B cell (primary cell): ENCODE data around the gene FAM222A. TPM values are rescaled to one million over a fixed set of nuclear protein-coding genes. Genes with fewer than 3 reads are reported as not detected.

Experiments
- ATAC-seq: fragments of 200-7000 bp; cut with Tn5 transposase; one replicate; pipeline ENCODE4 v1.10.0; 2021; ENCODE audit warnings: low read depth, mild to moderate bottlenecking, moderate number of reproducible peaks, moderate library complexity
- CTCF ChIA-PET: fragments of 350-600 bp; sonication (Branson Sonifier 250); formaldehyde crosslinking; loops from one replicate; lab custom pipeline; 2021; ENCODE audit warnings: antibody characterized with exemption, inconsistent platforms; lab: Charles Lee
- POLR2A ChIA-PET: fragments of 350-600 bp; sonication (Branson Sonifier 250); formaldehyde crosslinking; loops from one replicate; lab custom pipeline; 2021; ENCODE audit warnings: antibody characterized with exemption; lab: Charles Lee
- DNase-seq: peaks from one replicate; pipeline ENCODE4 v3.0.0; 2013
- H2AFZ ChIP-seq: 2 replicates; pipeline ENCODE4 v1.6.1; 2012; ENCODE audit warnings: mild to moderate bottlenecking, low read depth, low read length; ENCODE audit not compliant: insufficient read depth, poor library complexity, severe bottlenecking
- H3K27ac ChIP-seq, 2 donors: 1 replicate in 1 of 2; 2 replicates in 1 of 2; pipeline ENCODE4 v1.5.1; 2012 to 2013; ENCODE audit warnings: low read length in 2 of 2, mild to moderate bottlenecking in 2 of 2, moderate library complexity in 1 of 2
- H3K27me3 ChIP-seq, 4 experiments: fragments of 200-600 bp in 1 of 4; sonication (generic) in 1 of 4; replicated peaks in 1 of 4; 1 replicate in 2 of 4; 2 replicates in 2 of 4; pipeline versions ENCODE4 v1.6.1 to v1.7.0; 2013 to 2016; ENCODE audit warnings: low read length in 3 of 4, mild to moderate bottlenecking in 2 of 4, mixed read lengths in 1 of 4, moderate library complexity in 1 of 4; ENCODE audit not compliant: insufficient read depth in 4 of 4, control insufficient read depth in 3 of 4; ENCODE audit errors: control extremely low read depth in 1 of 4
- H3K36me3 ChIP-seq, 2 experiments: replicated peaks in 1 of 2; 1 replicate in 1 of 2; 2 replicates in 1 of 2; pipeline versions ENCODE4 v1.6.1 to v1.7.1; 2013; ENCODE audit warnings: low read length in 1 of 2; ENCODE audit not compliant: insufficient read depth in 2 of 2, control insufficient read depth in 1 of 2; ENCODE audit errors: control extremely low read depth in 1 of 2, extremely low read depth in 1 of 2
- H3K4me1 ChIP-seq, 2 donors: fragments of 200-600 bp in 1 of 2; sonication (generic) in 1 of 2; 1 replicate in 1 of 2; 2 replicates in 1 of 2; pipeline versions ENCODE4 v1.5.1 to v1.6.1; 2013 to 2017; ENCODE audit warnings: low read length in 2 of 2; ENCODE audit not compliant: control insufficient read depth in 2 of 2, insufficient read depth in 2 of 2
- H3K4me2 ChIP-seq: replicated peaks from 2 replicates; pipeline ENCODE3; 2012; ENCODE audit warnings: mild to moderate bottlenecking, low read depth, low read length; ENCODE audit not compliant: poor library complexity, severe bottlenecking
- H3K4me3 ChIP-seq, 5 experiments: fragments of 200-600 bp in 1 of 5; sonication (generic) in 1 of 5; 1 replicate in 3 of 5; 2 replicates in 2 of 5; pipeline versions ENCODE4 v1.5.1 to v1.7.0; 2011 to 2016; ENCODE audit warnings: low read length in 4 of 5, mild to moderate bottlenecking in 4 of 5, low read depth in 2 of 5, control low read depth in 1 of 5, moderate library complexity in 1 of 5; ENCODE audit not compliant: insufficient read depth in 1 of 5; ENCODE audit errors: control extremely low read depth in 1 of 5, extremely low read depth in 1 of 5
- H3K79me2 ChIP-seq: fragments of 200-600 bp; sonication (generic); one replicate; pipeline ENCODE4 v1.6.0; 2016; ENCODE audit warnings: low read length; ENCODE audit not compliant: control insufficient read depth, insufficient read depth
- H3K9ac ChIP-seq: fragments of 200-600 bp; sonication (generic); 2 replicates; pipeline ENCODE4 v1.6.1; 2017; ENCODE audit warnings: mild to moderate bottlenecking, low read length, moderate library complexity
- H3K9me3 ChIP-seq, 3 donors: one replicate each; pipeline versions ENCODE4 v1.6.1 to v1.7.1; 2013; ENCODE audit warnings: low read length in 2 of 3; ENCODE audit not compliant: control insufficient read depth in 2 of 3, insufficient read depth in 1 of 3; ENCODE audit errors: control extremely low read depth in 1 of 3
- H4K20me1 ChIP-seq: 2 replicates; pipeline ENCODE4 v1.6.0; 2012; ENCODE audit warnings: mild to moderate bottlenecking, low read length; ENCODE audit not compliant: insufficient read depth, control insufficient read depth, poor library complexity, severe bottlenecking
- H3K27ac Mint-ChIP-seq: one replicate; pipeline ENCODE4 v1.8.0; 2021; ENCODE audit warnings: mixed read lengths
- H3K27me3 Mint-ChIP-seq: one replicate; pipeline ENCODE4 v1.8.0; 2021; ENCODE audit warnings: mixed read lengths
- H3K4me1 Mint-ChIP-seq: one replicate; pipeline ENCODE4 v1.8.0; 2021; ENCODE audit warnings: mixed read lengths
- H3K4me3 Mint-ChIP-seq: one replicate; pipeline ENCODE4 v1.8.0; 2021; ENCODE audit warnings: mixed read lengths
- H3K9me3 Mint-ChIP-seq: one replicate; pipeline ENCODE4 v1.8.0; 2022; ENCODE audit warnings: mixed read lengths; ENCODE audit not compliant: insufficient read depth
- CTCF ChIP-seq: fragments of 200-600 bp; IDR thresholded peaks from one replicate; pipeline ENCODE4 v1.8.0; 2022; ENCODE audit warnings: antibody characterized with exemption, mild to moderate bottlenecking
- EZH2 ChIP-seq: IDR thresholded peaks from 2 replicates; pipeline ENCODE4 v1.6.1; 2012; ENCODE audit warnings: borderline replicate concordance, low read depth, mild to moderate bottlenecking, moderate library complexity, low read length; ENCODE audit not compliant: insufficient read depth, poor library complexity, severe bottlenecking
- WGBS: methylation state at CpG from one replicate; pipeline ENCODE4 v1.1.5; 2013; ENCODE audit warnings: missing lambda C conversion rate; ENCODE audit not compliant: insufficient coverage; 5-methylcytosine and 5-hydroxymethylcytosine counted together
- intact Hi-C: fragments of 100-400 bp; cut with micrococcal nuclease; formaldehyde crosslinking; loops from one replicate; pipeline ENCODE4 v1.10.0; 2022
- polyA plus RNA-seq: library from polyadenylated mRNA; depleted of rRNA; stranded (reverse); fragments of >200 nt; gene quantifications from 2 replicates; pipeline ENCODE4 v1.2.3, GENCODE V29; 2012
- total RNA-seq, 2 donors: library from RNA; stranded (reverse); fragments of 120-200 nt in 1 of 2; gene quantifications; 1 replicate in 1 of 2; 2 replicates in 1 of 2; pipeline versions ENCODE4 v1.2.3 to v1.2.4, GENCODE V29; 2013 to 2022

The FAM222A gene
- total and polyA plus RNA-seq, 2 donors (not counting 1 experiment from before 2014, with no cell fraction given), result 0.49 to 4.6 TPM

GRCh38 chr12:109753959-109754358, 40.3 kb downstream of the FAM222A start:
- 25% methylated on average over 1 of the region's 2 CpGs for WGBS
- H3K4me1 Mint-ChIP-seq, result no peaks in the 10 kb centered on the region
- DNase-seq, result no peak
- Histone ChIP-seq H3K36me3 (no peaks in the 10 kb centered on the region), H3K27ac (no peak overlapping the region), H2AFZ (no peak overlapping the region), H3K9ac (no peak overlapping the region), H4K20me1 (no peaks in the 10 kb centered on the region), H3K4me3 (no peak overlapping the region), H3K79me2 (no peaks in the 10 kb centered on the region), H3K4me2 (no peak overlapping the region), H3K9me3 (peaks cover 3 to 13% (median 3%) of the 10 kb centered on the region in 3 donors), H3K27me3 (no peaks in the 10 kb centered on the region), H3K4me1 (no peaks in the 10 kb centered on the region)
- H3K27ac Mint-ChIP-seq, result no peak overlapping the region
- no peak overlapping the region for H3K4me3 Mint-ChIP-seq
- H3K27me3 Mint-ChIP-seq, result peaks cover 11% of the 10 kb centered on the region
- ChIA-PET CTCF (interaction anchor here (0.6 kb wide), 1 partner anchor 10 kb away, joined by 3 read pairs; no protein-coding TSS in a partner anchor), POLR2A (interaction anchor here (0.6 kb wide), 1 partner anchor 635 kb away, joined by 6 read pairs; no protein-coding TSS in a partner anchor)
- TF ChIP-seq CTCF, result no peak
- TF ChIP-seq EZH2, result no peak
- peaks cover 10% of the 10 kb centered on the region for H3K9me3 Mint-ChIP-seq
- ATAC-seq, result no peak
- intact Hi-C loops, result no loop called here

- Mint-ChIP-seq H3K27ac (no peak overlapping the region), H3K4me1 (no peaks in the 10 kb centered on the region), H3K9me3 (peaks cover 10% of the 10 kb centered on the region), H3K4me3 (no peak overlapping the region), H3K27me3 (peaks cover 11% of the 10 kb centered on the region)
- no peak for DNase-seq
- Histone ChIP-seq H2AFZ (no peak overlapping the region), H3K9ac (no peak overlapping the region), H3K27me3 (no peaks in the 10 kb centered on the region), H3K4me1 (no peaks in the 10 kb centered on the region), H3K36me3 (no peaks in the 10 kb centered on the region), H3K79me2 (no peaks in the 10 kb centered on the region), H4K20me1 (no peaks in the 10 kb centered on the region), H3K9me3 (peaks cover 3 to 13% (median 3%) of the 10 kb centered on the region in 3 donors), H3K27ac (no peak overlapping the region), H3K4me2 (no peak overlapping the region), H3K4me3 (no peak overlapping the region)
- 89% methylated on average over 1 of the region's 1 CpG for WGBS
- TF ChIP-seq EZH2 (no peak), CTCF (no peak)
- POLR2A ChIA-PET, result no interaction called here
- CTCF ChIA-PET, result no interaction called here
- intact Hi-C loops, result no loop called here
- ATAC-seq, result no peak
Measured at GRCh38 chr12:109756457-109756856, 42.8 kb downstream of the FAM222A start.
